Adipose tissue (tissue), 3 donors: ENCODE data around the gene EIF4E. TPM values are rescaled to one million over a fixed set of nuclear protein-coding genes. Genes with fewer than 3 reads are reported as not detected.
"Not testable (repeated sequence)": the region's sequence is repeated elsewhere in the genome, so short reads cannot be mapped to it uniquely, and the experiment has no call there.

Experiments used
- H3K27ac ChIP-seq: one replicate; pipeline ENCODE4 v1.5.1; 2013; ENCODE audit warnings: low read depth, low read length
- WGBS, 3 donors: extraction: QIAGEN DNeasy Blood & Tissue Kit; methylation state at CpG; one replicate each; pipeline ENCODE4 v1.1.7; 2013; 5-methylcytosine and 5-hydroxymethylcytosine counted together
- polyA plus RNA-seq, 3 donors: library from polyadenylated mRNA; stranded (reverse); fragments of 200-250 nt; gene quantifications; one replicate each; pipeline ENCODE4 v1.2.3, GENCODE V29; 2013
- donor health status: healthy with polysubstance abuse.
- donor health status: Bipolar disorder and iron deficiency.
- donor health status: healthy.

The EIF4E gene
- polyA plus RNA-seq, 3 donors, result 17.6 to 64.0 (median 50.5) TPM

DNA sequence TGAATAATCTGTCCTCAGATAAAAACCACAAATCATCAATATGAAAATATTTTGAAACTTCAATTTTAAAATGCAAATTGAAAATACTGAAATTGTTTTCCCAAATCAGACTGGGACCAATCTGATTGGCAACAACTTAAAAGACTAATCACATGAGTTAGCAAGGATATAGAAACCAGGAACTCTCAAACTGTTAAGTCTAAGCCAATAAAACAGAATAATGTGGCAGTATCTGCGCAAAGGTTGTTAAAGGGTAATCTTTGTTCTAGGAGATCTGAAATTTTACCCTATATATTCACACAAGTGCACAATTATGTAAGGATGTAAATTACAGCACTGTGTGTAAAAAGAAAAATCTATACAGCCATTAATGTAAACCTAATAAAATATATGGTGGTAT, 29.7 kb downstream of the EIF4E start:
- 91 to 100% (median 95%) methylated on average over 1 of the region's 1 CpG for WGBS, 3 donors
- no peak overlapping the region for H3K27ac ChIP-seq

DNA sequence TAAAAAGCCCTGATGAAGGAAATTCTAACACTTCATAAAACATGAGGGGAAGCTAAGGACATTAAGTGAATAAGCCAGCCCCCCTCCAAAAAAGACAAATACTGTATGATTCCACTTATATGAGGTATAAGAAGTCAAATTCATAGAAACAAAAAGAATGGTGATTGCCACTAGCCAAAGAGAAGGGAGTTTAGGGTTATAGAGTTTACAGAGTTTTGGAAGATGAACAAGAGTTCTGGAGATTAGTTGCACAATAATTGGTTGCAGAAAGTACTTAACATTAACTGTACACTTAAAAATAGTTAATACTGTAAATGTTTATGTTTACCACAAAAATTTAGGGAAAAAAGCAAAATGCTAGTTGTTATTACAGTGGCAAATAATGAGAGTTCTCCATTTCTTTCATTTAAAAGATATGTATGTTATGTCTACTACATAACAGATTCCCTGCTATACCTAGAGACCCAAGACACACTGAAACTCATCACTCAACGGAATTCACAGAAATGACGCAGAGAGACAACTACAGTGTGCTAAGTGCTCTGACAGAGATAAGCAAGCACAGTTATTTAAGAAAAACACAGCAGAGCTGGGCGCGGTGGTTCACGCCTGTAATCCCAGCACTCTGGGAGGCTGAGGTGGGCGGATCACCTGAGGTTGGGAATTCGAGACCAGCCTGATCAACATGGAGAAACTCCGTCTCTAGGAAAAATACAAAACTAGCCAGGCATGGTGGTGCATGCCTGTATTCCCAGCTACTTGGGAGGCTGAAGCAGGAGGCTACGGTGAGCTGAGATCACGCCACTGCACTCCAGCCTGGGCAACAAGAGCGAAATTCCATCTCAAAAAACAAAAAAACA, 37.2 kb downstream of the EIF4E start:
- no peak overlapping the region for H3K27ac ChIP-seq
- 97 to 98% (median 97%) methylated on average over 11 of the region's 11 CpGs for whole genome bisulfite sequencing, 3 donors

DNA sequence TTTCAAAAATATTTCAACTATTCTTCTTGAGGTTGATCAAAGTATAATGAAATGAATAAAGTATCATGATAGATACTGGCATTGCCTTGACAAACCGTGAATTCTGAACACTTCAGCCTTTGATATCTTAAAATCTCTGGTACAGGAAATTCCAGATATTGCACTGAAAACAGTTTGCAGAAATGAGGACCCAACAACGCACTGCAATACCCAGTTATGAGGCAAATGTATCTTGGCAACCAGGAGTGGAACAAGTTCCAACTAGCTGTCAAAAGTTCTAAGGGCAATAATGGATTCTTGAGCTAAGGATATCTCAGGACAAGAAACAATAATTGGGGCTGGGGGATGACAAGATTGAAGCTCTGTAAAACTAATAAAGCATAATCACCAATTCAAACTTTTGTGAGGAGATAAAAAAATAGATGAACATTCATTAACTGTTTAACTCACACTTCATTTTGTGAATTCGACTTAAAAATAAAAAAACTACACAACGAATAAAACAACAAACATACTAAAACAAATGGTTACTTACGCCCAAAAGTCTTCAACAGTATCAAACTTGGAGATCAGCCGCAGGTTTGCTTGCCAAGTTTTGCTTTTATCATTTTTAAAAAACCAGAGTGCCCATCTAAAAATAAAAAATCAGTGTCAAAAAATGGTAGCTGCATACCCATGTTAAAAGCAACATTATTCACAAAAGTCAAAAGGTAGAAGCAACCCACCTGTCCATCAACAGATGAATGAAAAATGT, 38.1 kb downstream of the EIF4E start:
- no peak overlapping the region for H3K27ac ChIP-seq
- WGBS, 3 donors, result 76 to 81% (median 78%) methylated on average over 6 of the region's 6 CpGs

DNA sequence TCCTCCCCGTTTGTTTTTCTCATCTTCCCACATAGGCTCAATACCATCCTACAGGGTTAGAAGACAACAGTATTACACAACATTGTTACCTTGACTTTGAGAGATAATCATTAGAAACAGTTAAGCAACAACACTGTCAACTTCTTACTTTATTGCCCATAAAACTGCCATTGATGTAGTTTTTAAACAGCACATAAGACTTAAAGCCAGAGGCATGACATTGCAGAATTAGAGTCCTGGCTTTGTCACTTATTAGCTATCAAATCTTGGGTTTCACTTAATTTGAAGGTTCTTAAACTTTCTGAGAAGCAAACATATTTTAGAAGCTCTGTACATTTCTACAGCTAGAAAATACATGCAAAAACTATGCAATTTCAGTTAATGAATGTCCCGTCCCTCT, 41.8 kb downstream of the EIF4E start:
- WGBS, 3 donors, result 94 to 97% (median 96%) methylated on average over 2 of the region's 2 CpGs

DNA sequence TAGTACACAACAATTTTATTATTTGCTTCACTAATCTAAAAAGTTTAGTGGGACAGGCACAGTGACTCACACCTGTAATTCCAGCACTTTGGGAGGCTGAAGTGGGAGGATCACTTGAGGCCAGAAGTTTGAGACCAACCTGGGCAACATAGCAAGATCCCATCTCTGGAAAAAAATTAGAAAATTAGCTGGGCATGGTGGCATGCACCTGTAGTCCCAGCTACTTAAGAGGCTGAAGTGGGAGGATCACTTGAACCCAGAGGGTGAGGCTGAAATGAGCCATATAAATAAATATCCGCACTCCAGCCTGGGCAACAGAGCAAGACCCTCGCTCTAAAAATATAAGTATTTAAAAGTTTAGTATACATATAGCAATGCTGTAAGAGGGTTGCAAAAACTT, 42.6 kb downstream of the EIF4E start:
- 96 to 98% (median 97%) methylated on average over 2 of the region's 2 CpGs for whole genome bisulfite sequencing, 3 donors
- H3K27ac ChIP-seq, result not testable (repeated sequence)

More for the DNA sequence above, 41.8 kb downstream of the EIF4E start:
- no peak overlapping the region for H3K27ac ChIP-seq

DNA sequence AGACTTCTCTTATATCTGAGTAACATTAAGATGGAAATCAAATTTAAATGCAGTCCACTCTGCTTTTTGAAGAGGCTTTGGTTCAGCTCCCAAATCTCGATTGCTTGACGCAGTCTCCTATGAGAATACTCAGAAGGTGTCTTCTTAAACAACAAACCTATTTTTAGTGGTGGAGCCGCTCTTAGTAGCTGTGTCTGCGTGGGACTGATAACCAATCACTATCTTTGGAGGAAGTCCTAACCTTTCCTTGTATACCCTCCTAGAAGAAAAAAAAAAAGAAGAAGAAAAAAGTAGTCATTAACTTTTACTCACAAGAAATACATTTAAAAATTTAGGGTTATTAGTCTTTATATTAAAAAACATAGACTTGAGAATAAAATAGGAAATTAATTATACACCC, 48.0 kb downstream of the EIF4E start:
- not testable (repeated sequence) for H3K27ac ChIP-seq
- WGBS, 3 donors, result 84 to 100% (median 94%) methylated on average over 3 to 4 of the region's 4 CpGs

DNA sequence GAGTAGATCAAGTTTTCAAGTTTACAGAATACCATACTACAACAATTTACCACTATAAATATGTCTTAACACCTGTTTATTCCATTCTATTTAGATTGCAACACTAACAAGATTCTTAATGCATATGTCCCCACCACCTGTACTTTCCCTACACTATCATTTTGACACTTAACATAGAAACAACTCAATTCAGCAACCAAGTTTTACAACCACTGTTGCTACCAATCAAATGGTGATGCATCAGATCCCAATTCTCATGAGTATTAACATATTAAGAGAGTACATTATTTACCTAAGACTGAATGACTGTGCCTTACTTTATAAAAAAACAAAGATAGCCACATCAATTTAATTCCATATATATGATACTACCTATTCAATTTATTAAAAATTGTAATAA, 49.4 kb downstream of the EIF4E start:
- H3K27ac ChIP-seq, result no peak overlapping the region

DNA sequence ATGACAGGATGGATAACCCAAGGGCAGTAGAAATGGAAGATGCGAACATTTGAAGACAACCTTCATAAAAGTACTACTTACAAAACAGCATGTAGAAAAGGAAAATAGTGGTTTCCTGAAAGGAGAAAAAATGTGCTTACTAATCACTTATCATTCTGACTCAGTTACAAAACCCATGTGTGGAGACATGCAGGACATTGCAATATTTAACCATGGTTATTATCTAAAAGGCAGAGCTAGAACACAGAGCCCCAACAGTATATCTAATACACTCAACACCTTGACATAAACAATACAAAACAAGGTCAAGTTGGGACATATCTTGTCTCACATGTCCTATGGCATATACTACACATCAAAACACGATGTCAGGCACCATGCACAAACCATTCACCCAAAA, 55.9 kb downstream of the EIF4E start:
- no peak overlapping the region for H3K27ac ChIP-seq
- 79 to 90% (median 86%) methylated on average over 2 of the region's 2 CpGs for WGBS, 3 donors

DNA sequence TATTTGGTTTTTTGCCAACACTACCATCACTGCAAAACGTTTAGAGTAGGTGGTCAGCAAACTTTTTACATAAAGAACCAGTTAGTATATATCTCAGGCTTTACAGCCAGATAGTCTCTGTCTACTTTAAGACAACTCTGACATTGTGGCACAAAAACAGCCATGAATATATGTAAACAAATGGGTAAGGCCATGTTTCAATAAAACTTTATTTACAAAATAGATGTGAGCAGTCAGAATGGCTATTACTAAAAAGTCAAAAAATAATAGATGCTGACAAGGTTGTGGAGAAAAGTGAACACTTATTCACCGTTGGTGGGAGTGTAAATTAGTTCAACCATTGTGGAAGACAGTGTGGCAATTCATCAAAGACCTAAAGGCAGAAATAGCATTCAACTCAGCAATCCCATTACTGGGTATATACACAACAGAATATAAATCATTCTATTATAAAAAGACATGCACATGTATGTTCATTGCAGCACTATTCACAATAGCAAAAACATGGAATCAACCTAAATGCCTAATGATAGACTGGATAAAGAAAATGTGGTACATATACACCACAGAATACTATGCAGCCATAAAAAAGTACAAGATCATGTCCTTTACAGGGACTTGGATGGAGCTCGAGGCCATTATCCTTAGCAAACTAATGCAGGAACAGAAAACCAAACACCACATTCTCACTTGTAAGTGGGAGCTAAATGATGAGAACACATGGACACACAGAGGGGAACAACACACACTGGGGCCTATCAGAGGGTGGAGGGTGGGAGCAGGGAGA, 56.6 kb downstream of the EIF4E start:
- WGBS, 3 donors, result 68 to 76% (median 69%) methylated on average over 3 of the region's 3 CpGs
- H3K27ac ChIP-seq, result not testable (repeated sequence)

DNA sequence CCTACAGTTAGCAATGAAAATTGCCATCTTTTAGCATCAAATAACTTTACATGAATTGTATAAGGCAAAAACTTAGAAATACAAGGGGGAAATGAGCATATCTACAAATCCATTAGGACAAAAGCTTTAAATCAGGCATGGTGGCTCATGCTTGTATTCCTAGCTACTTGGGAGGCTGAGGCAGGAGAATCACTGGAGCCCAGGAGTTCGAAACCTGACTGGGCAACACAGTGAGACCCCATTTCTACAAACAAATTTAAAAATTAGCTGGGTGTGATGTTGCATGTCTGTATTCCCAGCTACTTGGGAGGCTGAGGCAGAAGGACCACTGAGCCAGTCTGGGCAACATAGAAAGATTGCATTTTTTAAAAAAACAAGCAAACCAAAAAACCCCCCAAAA, 61.3 kb downstream of the EIF4E start:
- WGBS, 3 donors, result 85 to 97% (median 90%) methylated on average over 1 of the region's 1 CpG
- no peak overlapping the region for H3K27ac ChIP-seq

DNA sequence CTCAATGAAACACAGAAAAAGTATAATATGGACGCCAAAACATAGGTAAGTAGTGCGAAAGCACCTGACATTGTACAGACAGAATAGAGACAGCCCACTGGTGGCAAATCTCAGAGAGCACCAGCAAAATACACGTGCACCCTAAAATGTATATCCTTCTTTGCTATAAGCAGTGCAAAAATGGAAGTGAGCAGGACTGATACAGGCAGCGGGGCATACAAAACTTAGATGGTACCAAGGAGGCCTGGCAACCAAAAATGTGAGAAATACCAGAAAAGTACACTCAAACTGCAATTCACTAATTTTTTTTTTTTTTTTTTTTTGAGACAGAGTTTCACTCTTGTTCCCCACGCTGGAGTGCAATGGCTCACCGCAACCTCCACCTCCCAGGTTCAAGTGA, 63.9 kb downstream of the EIF4E start:
- 84 to 97% (median 93%) methylated on average over 6 of the region's 6 CpGs for WGBS, 3 donors

DNA sequence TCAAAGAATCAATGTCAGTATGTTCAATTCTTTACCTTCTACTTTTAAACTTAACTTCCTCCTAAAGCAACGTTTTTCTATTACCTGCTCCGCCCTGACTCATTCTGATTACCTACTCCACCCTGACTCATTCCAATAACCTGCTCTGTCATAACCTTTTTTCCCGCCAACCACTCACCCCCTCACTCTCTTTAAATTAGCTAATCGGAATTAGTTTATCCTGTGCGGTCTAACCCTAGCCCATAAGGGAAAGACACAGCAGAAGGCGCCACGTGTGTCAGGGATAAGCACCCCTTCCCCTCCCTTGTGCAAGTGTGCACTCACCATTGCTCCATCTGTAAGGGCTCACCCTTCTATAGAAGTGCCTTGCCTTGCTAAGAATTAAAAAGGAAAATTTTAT, 64.4 kb downstream of the EIF4E start:
- 79 to 85% (median 79%) methylated on average over 7 of the region's 7 CpGs for WGBS, 3 donors
- no peak overlapping the region for H3K27ac ChIP-seq

More for the DNA sequence above, 63.9 kb downstream of the EIF4E start:
- no peak overlapping the region for H3K27ac ChIP-seq

DNA sequence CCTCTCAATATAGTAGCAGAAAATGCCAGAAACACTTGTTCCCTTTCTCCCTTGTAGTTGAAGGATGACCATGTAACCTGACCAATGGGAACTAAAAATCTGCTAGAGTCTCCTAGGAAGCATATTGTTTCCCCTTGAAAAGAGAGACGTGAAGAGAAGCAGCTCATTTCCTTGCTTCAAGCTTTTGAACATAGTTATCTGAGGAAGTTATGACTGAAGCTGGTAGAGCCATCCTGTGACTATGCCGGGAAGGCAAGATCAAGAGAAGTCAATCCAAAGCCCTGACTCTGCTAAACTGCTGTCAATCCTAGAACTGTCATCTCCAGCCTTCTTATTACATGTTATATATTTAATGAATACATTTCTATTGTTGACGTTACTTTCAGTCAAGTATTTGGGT, 66.6 kb downstream of the EIF4E start:
- WGBS, 3 donors, result 69 to 83% (median 74%) methylated on average over 3 of the region's 3 CpGs
- no peak overlapping the region for H3K27ac ChIP-seq

DNA sequence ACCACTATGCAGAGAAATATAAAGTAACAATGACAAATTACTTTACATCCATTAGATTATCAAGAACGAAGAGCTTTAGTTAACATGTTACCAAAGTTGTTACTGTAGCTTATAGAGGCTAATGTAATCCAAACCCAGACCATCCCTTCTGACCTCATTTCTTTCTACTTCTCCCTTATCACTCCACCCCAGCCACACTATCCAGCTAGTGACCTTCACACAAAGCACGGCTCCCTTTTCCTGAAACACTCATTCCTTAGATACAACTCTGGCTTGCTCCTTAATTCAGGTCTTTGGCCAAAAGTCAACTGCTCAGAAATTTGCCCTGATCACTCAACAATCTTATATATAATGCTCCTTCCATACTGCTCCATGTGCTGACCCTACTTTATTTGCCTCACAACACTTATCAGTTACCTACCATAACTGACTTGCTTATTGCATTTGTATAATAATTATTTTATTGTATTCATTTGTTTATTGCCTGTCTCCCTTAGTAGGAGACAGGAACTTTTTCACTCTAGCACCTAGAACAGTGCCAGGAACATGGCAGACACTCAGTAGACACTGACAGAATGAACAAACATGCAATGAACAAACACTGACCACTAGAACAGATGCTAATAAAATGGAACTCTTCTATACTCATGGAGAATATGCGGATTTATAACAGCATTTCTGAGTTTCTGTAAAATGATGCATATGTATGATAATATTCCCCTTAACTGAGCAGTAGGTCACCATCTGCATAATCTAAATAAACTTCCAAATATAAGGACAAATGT, 67.6 kb downstream of the EIF4E start:
- no peak overlapping the region for H3K27ac ChIP-seq
- WGBS, 3 donors, result 54 to 83% (median 83%) methylated on average over 3 of the region's 3 CpGs

DNA sequence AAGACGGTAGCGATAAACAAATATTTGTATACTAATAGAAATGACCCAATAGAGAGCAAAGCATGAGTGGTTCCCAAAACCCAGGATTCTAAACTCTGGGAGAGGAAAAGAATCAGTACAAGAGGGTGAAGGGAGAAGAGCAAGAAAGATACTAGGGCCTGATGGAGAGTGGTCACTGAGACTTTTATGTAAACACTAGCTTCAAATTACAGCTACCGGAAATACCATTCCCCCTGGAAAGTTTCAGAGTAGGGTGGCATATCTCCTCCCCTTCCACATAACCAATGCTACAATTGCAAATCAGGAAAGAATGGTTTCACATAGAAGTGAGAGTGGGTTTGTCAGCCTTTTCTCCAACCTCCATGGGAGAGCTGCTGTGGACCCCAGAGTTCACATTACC, 77.1 kb downstream of the EIF4E start:
- H3K27ac ChIP-seq, result no peak overlapping the region
- 67 to 88% (median 82%) methylated on average over 3 of the region's 3 CpGs for WGBS, 3 donors

DNA sequence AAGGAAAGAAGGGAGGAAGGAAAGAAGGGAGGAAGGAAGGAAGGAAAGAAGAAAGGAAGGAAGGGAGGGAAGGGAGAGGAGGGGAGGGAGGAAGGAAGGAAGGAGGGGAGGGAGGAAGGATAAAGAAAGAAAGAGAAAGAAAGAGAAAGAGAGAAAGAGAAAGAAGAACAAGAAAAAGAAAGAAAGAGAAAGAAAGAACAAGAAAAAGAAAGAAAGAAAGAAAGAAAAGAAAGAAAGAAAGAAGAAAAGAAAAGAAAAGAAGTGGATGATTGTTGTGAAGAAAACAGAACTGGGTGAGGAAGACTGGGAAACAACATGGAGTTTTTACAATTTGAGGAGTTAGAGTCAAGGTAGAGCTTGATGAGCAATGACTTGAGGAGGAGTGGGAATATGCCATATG, 78.0 kb downstream of the EIF4E start:
- H3K27ac ChIP-seq, result no peak overlapping the region

DNA sequence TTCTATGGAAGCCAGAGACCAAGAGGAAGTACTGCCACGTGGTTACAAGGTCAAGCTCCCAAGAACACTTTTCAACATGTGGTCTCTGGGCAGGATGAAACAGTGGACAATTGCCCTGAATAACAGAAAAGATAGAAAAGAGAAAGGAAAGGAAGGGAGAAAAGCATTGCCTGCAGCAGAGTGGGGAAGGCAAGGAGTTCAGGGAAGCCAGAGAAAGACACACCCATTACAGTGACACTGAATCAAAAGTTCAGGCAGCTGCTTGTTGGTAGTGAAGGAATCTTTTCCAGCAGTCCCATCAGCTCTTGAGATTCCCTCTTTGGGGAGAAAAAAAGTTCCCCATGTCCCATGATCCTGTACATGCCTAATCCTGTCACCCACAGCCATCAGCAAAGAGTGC, 80.5 kb downstream of the EIF4E start:
- H3K27ac ChIP-seq, result no peak overlapping the region
- WGBS, 3 donors, result 50 to 70% (median 66%) methylated on average over 1 of the region's 1 CpG

DNA sequence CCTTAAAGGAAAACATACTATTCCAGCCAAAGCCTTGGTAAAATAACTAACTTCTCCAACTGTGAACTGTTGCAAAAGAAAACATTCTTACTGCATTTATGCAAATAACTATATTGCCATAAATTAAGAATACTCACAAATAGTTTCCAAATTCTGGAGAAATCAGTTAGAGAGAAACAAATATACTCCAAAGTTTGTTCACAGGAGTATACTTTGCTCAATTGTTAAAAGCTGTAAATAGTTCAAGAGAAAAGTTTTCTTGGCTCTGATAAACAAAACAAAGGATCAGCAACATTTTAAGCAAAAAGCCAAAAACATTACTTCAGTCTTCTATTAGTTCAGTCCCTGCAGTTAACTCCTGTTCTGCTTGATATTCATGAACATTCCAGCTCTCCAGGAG, 83.0 kb downstream of the EIF4E start:
- no peak overlapping the region for H3K27ac ChIP-seq
